GF-D8 (cell line): Measurements from ENCODE around the gene CLMN.
A peak's percentile ranks its signal among the peaks of the same experiment; 100 is the strongest.
"Not testable (repeated sequence)": the region's sequence is repeated elsewhere in the genome, so short reads cannot be mapped to it uniquely, and the experiment has no call there.

ENCODE experiments used
- DNase-seq: peaks from one replicate; lab custom pipeline; 2025; lab: John Stamatoyannopoulos, UW

CLMN gene

GRCh38 chr14:95190857-95191256, 128.9 kb downstream of the CLMN start:
- DNase-seq = no peak

- DNase-seq = no peak
These were observed 129.3 kb downstream of the CLMN start for GRCh38 chr14:95190346-95190840.

- no peak for DNase-seq
These were observed 130.2 kb downstream of the CLMN start for GRCh38 chr14:95189367-95190132.

- no peak for DNase-seq
These were observed 131.3 kb downstream of the CLMN start for GRCh38 chr14:95188380-95188779.

- peak; percentile 83 for DNase-seq
These were observed 133.8 kb downstream of the CLMN start for GRCh38 chr14:95185767-95186392.

- DNase-seq = peak; percentile 74
These were observed 134.5 kb downstream of the CLMN start for GRCh38 chr14:95185033-95185766.

- DNase-seq = no peak
These were observed 135.3 kb downstream of the CLMN start for GRCh38 chr14:95184413-95184790.

- DNase-seq = no peak
These were observed 135.9 kb downstream of the CLMN start for GRCh38 chr14:95183532-95184412.

GRCh38 chr14:95183082-95183481, 136.6 kb downstream of the CLMN start:
- no peak for DNase-seq

GRCh38 chr14:95182379-95182778, 137.3 kb downstream of the CLMN start:
- DNase-seq = no peak

- DNase-seq = no peak
These were observed 138.6 kb downstream of the CLMN start for GRCh38 chr14:95180966-95181741.

- not testable (repeated sequence) for DNase-seq
These were observed 144.0 kb downstream of the CLMN start for GRCh38 chr14:95175670-95176069.

GRCh38 chr14:95174184-95174792, 145.4 kb downstream of the CLMN start:
- no peak for DNase-seq

- DNase-seq = peak; percentile 77
These were observed 146.2 kb downstream of the CLMN start for GRCh38 chr14:95173518-95173917.

GRCh38 chr14:95167177-95167576, 152.5 kb downstream of the CLMN start:
- DNase-seq = no peak

GRCh38 chr14:95165517-95165916, 154.2 kb downstream of the CLMN start:
- DNase-seq = no peak

GRCh38 chr14:95164506-95164905, 155.2 kb downstream of the CLMN start:
- DNase-seq = no peak

GRCh38 chr14:95163666-95164065, 156.0 kb downstream of the CLMN start:
- DNase-seq = no peak

- DNase-seq = no peak
These were observed 156.6 kb downstream of the CLMN start for GRCh38 chr14:95163132-95163531.

- DNase-seq = no peak
These were observed 157.1 kb downstream of the CLMN start for GRCh38 chr14:95162641-95163040.
